Inflammatory macrophage treated with lipopolysaccharide for 1 hour (primary cell): ENCODE data around the gene CARD16.

ENCODE experiments used
- DNase-seq, 2 donors: peaks; one replicate each; pipeline ENCODE4 v3.0.0-alpha.2; 2020 to 2022

The CARD16 gene

DNA sequence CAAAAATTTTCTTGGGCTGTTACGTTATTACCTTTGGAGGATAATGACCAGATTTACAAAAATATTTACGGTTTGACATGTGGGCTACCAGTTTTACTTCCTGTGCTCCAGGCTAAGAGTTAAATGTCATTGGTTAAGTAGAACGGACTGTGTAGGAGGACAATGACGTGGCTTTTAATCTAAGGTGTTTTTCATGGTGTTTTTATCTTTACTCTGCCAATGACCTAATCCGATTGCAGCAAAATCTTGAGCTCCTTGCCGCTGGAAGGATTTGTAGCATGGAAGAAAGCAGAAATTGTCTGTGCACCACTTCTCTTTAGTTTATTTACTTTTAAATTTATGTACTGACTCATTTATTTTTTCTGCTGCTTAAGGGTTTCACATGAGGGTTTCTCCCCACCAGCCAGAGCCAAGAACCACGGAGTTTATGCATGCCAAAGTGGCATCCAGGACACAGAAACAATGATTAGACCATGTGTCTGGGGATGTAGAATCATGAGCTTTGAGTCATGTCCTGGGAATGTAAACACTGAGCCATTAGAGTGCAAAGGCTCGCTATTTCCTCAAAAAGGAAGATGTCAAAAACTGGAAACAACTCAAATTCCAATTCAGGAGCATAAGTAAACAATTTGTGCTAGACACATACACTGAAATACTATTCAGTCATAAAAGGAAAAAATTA is 1.9 kb upstream of the CARD16 start:
- peak; percentile 49 to 76 for DNase-seq

DNA sequence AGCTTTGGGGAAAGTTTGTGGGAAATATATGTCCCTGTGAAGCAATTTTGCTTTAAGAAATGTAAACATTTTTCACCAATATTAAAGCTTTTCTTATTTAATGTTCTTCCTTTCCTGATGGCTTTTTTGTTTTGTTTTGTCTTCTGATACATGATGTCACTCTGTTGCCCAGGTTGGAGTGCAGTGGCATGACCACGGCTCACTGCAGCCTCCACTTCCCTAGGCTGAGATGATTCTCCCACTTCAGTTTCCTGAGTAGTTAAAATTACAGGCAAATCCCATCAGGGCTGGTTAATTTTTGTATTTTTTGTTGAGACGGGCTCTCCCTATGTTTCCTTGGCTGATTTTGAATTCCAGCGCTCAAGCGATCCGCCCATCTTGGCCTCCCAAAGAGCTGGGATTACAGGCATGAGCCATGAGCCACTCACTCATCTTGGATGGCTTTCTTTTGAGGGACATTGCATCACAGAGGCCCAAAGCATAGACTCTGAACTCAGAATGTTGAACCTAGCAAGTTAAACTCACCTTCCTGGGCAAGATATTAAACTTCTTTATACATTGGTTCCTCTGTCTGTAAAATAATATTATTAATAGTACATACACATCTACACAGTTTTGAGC is 651 bp upstream of the CARD16 start:
- peak; percentile 29 to 69 for DNase-seq

DNA sequence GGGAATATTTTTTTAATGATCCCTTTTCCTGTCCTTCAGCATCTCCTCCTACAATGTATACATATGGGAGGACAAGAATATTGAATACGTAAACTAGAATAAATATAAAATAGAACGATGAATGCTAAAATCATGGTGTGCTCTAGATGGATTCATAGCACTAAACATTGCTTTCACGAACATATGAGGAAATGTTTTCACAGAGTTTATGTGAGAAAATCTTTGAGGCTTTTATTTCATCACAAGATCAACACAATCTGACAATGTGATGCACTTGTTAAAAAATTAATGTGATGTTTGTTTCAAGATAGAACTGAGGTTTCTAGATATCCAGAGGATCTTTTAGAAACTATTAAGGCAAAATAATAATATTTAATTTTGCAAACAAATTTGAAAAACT is 3.0 kb downstream of the CARD16 start:
- no peak for DNase-seq

DNA sequence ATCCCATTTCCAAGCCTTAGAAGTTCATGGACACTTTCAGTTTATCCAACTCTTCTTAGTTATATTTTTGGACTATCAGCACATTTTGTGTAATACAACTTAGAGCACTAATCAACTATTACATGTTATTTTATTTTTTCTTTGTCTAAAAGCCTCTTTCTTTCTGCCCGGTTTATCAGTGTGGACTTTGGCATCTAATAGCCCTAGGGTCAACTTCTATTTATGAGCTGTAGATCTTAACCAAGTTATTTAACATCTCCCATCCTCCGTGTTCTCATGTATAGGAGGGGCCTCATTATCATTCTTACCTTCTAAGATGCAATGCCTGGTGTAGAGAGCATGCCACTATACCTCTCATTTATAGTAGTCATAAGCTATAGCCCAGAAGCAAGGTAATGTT is 4.4 kb downstream of the CARD16 start:
- DNase-seq = no peak

DNA sequence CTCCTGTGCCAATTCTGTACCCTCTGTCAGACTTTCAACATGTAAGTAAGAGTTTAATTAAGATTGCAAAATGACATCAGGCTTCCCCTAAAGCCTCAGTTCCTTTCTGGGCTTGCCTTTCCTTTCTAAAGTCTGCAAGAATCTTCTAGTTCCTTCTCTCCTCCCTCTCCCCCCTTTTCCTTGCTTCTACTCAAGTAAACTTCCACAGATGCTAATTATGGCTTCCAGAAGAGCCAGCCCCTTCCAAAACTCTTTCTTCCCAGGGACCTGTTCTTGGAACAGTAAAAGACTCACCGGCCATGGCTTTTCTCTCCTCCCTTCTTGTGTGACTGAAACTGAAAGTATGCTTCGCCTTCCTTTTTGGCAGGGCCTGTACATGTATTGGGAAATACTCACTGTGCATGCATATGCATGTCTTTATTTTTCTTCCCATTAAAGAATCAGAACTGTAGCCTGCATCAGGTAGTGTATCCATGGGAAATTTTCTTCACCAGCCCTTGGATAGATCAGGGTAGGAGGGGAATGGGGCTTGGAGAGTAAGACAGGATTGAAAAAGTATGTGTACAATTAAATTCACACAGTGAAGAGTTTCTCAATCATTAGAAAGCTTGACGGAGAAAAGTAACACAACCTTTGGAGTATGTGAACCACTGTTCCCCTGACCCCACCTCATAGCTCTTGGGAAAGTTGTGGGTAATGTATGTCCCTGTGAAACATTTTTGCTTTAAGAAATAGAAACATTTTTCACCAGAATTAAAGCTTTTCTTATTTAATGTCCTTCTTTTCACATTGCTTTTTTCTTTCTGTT is 10.1 kb downstream of the CARD16 start, which contains the start of gene CASP1:
Gene CASP1 (minus strand): TSS at position 332 of the 808 bp plus-strand sequence. CDS start 31 bp downstream, at position 301.
- peak; percentile 82 to 83 for DNase-seq

DNA sequence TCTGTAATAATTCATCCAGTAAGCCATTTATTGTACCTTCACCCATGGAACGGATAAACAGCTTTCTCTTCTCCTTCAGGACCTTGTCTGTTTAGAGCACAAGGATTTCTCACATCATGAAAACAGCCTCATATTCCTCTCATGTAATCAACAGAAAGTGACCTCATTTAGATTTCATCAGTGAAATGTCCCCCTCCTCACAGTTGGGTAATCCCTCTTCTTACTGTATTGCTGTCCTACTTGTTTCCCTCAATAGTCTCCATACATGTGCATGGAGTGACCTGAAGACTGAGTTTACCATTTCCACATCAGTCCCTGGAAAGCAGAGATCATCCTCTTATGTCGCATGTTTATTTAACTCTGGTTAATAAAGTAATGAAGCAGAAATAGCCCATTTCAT is 10.7 kb downstream of the CARD16 start:
- DNase-seq = peak in 1 of 2 donors; percentile 39

DNA sequence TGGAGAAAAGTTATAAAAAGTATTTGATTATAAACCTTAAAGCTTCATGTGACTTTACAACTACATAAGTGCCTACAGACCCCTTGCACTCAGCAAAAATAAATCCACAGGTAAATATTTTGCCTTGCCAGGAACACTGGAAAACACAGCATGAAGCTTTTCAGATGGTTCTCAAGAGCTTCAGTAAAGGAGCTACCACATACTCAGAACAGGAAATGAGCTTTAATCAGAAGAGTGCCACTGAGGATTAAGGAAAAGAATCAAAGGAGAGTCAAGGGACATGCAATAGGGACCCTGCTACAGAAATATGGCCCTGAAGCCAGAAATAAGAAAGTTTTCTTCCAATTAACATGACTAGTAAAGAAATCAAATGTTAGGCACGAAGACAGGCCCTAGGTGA is 11.4 kb downstream of the CARD16 start:
- peak in 1 of 2 donors; percentile 28 for DNase-seq

DNA sequence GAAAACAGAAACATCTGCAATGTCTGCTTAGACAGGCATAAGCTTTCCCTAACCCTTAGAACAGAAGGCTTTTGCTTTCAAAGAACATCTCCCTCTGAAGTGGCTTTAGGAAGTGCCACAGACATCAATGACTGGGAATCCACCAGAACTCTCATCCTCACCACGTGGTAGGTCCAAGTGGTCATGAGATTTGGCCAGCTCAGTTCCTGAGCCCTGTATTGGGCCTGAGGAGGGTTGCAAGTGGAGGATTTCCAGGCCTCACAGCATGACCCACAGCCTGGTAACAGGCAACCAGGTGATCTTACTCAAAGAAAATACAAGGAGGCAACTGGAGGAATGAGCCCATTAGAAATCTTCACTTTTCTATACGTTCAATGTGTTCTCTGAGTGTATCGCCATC is 11.8 kb downstream of the CARD16 start:
- DNase-seq = peak; percentile 86 to 95

DNA sequence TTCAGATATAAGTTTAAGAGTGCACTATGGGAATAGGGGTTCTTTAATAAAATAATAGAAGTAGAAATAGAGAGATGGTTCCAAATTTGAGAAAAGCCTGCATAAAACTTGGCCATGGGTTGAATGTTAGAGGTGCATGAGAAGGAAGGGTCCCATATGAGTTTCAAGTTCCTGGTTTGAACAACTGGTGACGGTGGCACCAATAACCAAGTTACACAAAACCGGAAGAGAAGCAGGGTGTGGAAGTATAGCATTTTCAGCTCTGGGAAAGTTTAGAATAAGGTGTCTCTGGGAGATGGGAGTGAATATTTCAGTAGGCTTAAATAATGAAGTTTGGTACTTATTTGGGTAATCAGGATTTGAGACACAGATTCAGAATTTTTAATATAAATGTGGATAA is 12.6 kb downstream of the CARD16 start:
- peak; percentile 68 to 79 for DNase-seq

DNA sequence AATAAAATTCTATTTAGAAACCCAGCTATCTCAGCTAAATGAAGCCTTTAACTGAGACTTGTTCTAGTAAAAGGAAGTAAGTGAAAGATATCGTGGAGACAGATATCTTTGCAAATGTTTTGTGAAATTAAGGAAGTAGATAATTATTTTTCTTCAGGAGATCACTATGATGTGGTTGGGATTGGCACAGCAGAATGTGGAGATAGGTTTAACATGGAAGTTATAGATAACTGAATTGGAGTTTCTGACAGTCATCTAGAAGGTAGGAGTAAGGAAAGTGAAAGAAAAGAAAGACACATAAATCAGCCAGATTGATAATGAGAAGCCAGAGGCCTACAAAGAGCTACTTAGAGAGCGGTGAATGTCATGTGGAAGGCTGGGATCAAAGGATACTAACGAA is 17.5 kb downstream of the CARD16 start:
- peak; percentile 25 to 29 for DNase-seq

DNA sequence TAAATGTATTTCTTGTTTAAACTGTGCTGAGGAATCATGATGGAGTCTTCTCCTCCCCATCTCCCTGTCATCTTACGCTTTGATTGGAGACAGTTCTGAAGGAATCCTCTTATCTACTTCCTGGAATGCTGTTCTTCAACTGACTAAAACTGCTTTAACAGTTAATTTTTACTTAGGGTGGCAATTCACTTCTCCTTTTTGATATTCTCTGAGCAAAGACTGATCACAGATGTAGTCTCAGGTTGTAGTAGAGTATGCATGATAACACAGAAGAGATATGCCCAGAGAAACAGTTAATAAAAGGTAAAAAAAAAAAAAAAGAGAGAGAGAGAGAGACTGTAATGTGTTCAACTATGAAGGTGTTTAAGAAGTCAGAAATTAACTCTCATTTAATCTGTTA is 20.7 kb downstream of the CARD16 start:
- DNase-seq = no peak

DNA sequence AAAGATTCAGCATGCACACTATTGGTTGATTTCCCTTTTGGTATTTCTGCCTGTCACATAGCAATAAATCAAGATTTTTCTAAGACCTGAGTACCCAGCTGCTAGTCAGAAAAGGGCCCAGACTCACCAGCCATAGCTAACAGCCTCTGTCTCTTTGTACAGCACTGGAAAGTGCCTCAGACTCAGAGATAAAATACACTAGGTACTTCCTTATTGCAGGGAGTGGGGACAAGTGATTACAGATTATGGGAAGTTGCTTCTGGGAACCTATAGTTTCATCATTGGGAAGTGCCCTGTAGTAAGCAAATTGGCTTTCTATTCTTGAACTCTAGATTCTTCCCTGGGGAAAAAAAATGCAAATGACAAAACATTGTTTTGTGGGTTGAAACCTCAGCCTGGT is 22.1 kb downstream of the CARD16 start, which contains the start of gene CASP5:
Gene CASP5 (minus strand): TSS at position 166 of the 400 bp plus-strand sequence. CDS start 32 bp downstream, at position 134.
- DNase-seq = peak; percentile 84 to 92

DNA sequence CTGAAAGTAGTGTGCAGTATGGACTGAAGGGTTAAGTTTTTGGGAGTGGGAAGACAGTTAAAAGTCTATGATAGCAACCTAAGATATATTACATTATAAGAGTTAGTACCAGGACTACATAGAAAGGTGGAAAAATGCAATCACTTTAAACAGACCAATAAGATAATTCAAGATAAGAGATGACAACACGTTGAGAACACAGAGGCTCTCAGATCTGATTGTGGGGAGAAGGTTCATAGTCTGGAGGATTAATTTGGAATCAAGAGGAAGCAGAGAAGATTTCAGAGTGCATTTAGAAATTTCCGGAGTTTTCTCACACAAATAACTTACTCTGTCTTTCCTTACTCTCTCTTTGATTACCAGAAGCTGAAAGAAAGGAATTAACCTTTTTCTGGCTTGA is 22.6 kb downstream of the CARD16 start:
- DNase-seq = peak; percentile 16 to 30

DNA sequence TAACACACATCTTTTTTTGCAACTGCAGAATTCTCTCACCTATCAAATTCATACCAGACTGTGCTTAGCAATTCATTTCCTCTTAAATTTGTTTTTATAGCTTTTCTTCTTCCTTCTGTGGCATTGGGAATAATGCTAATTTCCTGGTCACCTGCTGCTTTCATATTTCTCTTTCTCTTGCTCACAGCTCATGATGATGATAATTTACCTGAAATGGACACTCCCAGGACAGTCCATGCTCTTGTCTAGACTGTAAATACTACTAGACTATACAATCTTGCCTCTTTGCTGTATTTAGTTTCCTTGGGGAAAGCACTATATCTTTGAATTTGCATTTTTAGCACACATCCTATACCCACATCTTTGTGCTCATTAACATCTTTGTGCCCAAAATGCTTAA is 37.7 kb downstream of the CARD16 start:
- DNase-seq = no peak

DNA sequence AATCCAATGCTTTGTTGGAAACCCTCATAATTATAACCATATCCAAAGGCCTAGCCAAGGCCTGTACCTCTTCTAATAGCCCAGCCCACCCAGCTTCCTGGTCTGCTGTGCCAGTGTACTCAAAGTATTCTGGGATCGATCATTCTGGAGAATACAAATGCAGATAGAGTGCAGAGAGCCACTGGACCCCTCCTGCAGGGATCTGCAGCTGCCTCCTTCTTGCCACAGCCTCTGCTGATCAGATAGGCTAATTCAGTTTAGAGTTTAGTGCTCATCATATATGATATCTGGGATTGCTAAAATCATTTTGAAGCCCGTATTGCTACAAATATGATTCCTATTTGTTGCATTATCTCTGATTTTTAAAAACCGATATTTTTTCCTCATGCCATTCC is 39.7 kb downstream of the CARD16 start:
- no peak for DNase-seq

DNA sequence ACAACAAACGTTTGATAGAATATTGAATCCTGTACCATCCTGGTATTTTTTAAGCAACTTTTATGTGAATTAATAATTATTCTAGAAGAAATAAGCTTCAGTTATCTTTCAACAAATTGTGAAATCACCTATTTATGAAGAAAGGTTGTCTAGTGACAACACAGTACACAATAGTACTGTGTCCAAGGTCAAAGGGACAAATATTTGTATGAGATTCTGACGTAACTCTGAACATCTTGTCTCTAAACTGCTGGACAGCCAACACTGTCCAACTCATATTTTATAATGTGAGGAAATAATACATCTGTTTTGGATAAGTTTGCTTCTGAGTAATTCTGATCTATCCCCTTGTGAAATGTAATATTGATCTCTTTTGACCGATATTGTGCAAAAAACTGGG is 41.1 kb downstream of the CARD16 start:
- no peak for DNase-seq

DNA sequence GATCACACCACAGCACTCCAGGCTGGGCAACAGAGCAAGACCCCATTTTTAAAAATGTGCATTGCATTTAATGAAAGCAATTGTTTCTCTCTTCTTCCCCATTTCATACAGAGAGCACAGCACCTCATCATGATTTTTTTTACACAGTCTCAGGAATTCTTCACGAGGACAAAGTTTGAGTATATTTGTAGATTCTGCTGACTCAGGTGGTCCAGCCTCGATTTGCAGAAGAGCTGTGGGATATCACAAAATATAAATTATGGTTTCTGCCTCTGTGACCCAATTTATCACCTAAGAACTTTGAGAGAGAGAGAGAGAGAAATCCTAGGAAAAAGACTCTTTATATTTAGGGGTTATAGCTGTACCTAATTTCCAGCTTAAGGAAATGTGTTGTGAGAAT is 42.0 kb downstream of the CARD16 start:
- DNase-seq = no peak

DNA sequence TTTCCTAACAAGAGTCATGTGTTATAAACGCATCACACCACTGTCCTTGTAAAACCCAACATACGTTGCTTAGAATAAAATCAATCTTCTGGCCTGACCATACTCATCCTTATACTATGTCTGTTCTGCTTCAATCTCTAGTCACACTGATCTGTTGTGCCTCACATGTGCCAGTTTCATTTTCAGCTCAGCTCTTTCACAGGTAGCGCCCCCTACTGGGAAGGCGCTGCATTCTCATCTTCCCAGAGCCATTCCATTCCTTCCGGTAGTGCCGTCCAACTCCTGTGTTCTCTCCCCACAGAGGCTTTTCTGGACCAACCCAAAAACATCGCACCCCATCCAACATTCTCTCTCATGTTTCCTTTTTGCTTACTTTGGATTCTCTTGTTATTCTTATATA is 44.3 kb downstream of the CARD16 start:
- peak in 1 of 2 donors; percentile 33 for DNase-seq

DNA sequence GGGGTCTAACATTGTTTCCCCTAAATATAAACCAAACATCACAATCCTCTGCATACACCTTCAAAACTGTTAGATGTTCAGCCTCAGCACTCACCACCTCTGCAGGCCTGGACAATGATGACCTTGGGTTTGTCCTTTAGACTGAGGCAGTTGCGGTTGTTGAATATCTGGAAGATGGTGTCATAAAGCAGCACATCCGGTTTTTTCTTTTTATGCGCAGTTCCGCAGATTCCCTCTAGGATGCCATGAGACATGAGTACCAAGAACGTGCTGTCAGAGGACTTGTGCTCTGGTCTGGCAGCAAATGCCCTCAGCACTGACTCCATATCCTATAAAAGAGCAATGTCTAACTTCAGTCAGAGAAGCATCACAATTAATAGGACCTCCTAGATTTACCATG is 45.0 kb downstream of the CARD16 start:
- DNase-seq = no peak

DNA sequence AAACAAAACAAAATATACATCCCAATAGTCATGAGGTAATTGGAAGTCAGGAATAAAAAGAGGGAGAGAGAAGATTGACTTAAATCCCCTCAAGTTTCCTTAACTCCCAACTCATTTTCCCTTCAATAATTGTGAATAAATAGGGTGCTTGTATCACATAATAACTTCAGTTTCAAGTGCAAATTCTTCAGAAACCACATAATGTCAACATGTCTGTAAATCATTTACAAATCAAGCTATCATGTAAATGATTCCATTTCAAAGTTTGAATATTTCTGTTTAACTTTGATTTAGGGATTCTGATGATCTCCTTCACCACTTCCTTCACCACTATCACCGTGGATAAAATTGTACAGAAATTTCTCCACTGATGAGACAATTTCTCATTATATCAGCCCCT is 45.4 kb downstream of the CARD16 start:
- DNase-seq = no peak

DNA sequence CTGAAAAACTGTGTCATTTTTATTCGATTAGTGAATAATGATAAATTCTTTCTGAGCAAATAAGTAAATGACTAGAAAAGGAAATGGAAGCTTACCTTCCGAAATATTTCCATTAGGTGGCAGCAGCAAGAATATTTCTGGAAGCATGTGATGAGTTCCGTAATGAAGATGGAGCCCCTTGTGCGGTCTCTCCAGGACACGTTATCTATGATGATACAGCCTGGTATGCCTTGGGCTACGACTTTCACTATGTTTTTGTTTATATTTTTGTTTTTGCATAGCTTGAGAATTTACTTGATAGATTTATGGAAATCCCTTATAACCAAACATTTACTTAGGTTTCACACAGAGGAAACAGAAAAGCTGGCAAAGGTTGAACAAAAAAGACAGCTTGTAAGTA is 47.8 kb downstream of the CARD16 start:
- no peak for DNase-seq

DNA sequence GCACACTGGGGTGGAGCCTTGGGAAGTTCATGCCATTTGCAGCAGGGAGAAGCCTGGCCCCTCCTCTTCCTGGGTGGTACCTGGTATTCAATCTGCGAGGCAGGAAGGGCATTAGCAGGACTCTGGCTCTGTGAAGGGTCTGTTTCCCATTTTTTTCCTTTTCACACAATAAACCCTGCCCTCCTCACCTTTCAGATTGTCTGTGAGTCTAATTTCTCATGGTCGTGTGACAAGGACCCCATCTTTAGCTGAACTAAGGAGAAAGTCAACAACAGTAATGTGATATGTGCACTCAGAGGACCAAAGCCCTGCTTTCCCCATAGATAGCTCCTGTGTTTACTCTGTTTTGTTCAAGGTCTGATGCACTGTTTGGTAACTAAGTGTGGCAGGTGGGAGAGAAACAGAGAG is 50.1 kb downstream of the CARD16 start:
- no peak for DNase-seq

DNA sequence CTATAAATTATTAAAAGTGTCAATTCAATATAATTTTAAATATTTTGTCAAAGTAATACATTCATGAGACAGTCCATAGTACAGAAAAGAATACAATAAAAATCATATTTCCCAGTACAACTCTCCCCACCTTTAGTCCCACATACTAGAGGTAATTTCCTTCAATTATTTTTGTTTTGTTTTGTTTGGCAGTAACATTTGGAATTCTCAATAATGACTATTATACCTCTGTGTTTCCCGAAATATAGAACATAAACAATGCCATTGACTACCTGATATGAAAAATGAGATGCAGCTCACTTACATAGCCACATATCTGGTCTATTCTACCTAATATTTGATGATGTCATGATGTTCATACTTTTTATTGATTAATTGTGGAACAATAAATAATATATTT is 52.4 kb downstream of the CARD16 start:
- DNase-seq = no peak

DNA sequence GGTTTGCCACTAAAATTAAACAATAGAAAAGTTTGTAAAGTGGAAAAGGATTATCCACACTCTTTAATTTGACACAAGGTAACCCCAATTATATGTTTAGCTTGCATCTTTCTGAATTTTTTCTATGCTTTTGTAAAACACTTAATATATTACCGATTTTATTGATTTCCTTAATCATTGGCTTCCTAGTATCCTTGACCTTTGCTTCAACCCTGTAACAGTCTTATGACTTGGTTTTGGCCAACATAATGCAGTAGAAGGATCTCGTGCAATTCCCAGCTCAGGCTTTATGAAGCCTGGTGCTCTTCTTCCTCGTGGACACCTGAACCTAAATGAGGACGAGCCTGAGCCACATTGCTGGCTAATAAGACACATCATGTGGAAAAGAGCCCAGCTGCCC is 53.1 kb downstream of the CARD16 start:
- no peak for DNase-seq
